Measurements from ENCODE around the gene SHC4.

SHC4 gene

GRCh38 chr15:48954538-48954937 lies 9.2 kb downstream of the SHC4 start:
- TF ChIP-seq POLR2A (IDR thresholded peaks at IDR 0.05; ENCODE audit: low read length) (no peak), GATA1 (IDR thresholded peaks at IDR 0.05; ENCODE audit: low read depth, low read length) (no peak)
- DNase-seq: no peak

- DNase-seq: no peak
- TF ChIP-seq POLR2A (IDR thresholded peaks at IDR 0.05; ENCODE audit: low read length) (no peak), GATA1 (IDR thresholded peaks at IDR 0.05; ENCODE audit: low read depth, low read length) (no peak)
These were observed 16.9 kb downstream of the SHC4 start for GRCh38 chr15:48946840-48947187.

DNA sequence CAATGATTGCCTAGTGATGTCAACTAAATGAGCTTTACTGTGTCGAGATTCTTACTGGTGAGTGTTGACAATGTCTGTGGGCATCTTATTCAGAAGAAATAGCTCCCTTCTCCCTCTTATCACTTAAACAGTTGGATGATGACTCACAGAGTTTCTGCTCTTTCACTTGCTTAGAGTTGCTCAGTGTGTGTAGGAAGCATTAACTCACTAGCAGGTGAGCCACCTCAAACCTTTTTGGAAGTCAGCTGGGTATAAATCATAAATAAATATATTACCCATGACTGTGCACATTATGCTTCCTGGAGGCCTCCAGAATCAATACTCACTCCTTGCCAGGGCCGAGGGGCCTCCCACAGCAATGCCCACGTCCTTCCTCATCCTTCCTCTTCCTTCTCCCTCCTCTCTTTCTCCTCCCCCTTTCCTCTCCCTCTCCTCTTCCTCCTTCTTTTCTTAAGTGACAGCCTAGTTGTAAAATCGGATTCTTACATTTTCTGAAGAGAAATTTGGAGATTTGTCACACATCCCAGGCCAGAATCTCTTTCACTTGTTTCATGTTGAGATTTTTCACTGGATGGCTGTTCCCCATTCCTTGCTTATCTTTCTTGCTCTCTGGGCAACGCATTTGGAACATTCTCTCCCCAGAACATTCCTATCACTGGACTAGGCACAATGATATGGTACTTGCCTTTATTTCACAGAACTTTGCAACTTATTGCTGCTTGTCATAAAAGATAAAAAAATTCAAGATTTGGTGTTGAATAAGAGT lies 17.5 kb downstream of the SHC4 start:
- TF ChIP-seq GATA1 (IDR thresholded peaks at IDR 0.05; ENCODE audit: low read depth, low read length) (no peak), POLR2A (IDR thresholded peaks at IDR 0.05; ENCODE audit: low read length) (no peak)
- DNase-seq: peak in 1 of 2 experiments; percentile 13

- TF ChIP-seq POLR2A (IDR thresholded peaks at IDR 0.05; ENCODE audit: low read length) (no peak), GATA1 (IDR thresholded peaks at IDR 0.05; ENCODE audit: low read depth, low read length) (no peak)
- no peak for DNase-seq
These were observed 18.3 kb downstream of the SHC4 start for GRCh38 chr15:48945386-48945785.

- TF ChIP-seq GATA1 (IDR thresholded peaks at IDR 0.05; ENCODE audit: low read depth, low read length) (no peak), POLR2A (IDR thresholded peaks at IDR 0.05; ENCODE audit: low read length) (no peak)
- no peak for DNase-seq
These were observed 21.8 kb downstream of the SHC4 start for GRCh38 chr15:48941904-48942303.

DNA sequence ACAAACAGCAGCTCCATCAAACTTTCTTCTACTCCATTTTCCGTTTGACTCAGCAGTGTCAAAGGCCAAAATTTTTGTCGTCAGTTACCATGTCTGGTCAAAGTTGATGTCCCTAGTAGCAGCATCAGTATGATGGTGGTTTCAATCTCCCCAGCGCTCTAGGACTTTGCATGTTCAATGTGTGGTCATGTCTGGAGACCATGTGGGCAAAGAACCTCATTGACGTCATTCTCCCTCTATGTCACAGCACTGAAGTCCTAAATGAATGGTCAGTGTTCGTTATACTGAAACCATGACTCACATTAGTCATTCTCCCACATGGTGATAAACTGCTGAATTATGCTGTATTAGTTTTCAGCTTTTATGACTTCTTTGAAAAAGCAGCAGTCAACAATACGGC lies 23.2 kb downstream of the SHC4 start:
- no peak for TF ChIP-seq POLR2A (IDR thresholded peaks at IDR 0.05; ENCODE audit: low read length)
- peak in 1 of 2 experiments; percentile 5 for DNase-seq

GRCh38 chr15:48939648-48940047 lies 24.1 kb downstream of the SHC4 start:
- no peak for DNase-seq
- no peak for TF ChIP-seq GATA1 (IDR thresholded peaks at IDR 0.05; ENCODE audit: low read depth, low read length)
- no peak for TF ChIP-seq POLR2A (IDR thresholded peaks at IDR 0.05; ENCODE audit: low read length)

- DNase-seq: no peak
- no peak for TF ChIP-seq POLR2A (IDR thresholded peaks at IDR 0.05; ENCODE audit: low read length)
These were observed 25.8 kb downstream of the SHC4 start for GRCh38 chr15:48937886-48938285.

- TF ChIP-seq POLR2A (IDR thresholded peaks at IDR 0.05; ENCODE audit: low read length) (no peak), GATA1 (IDR thresholded peaks at IDR 0.05; ENCODE audit: low read depth, low read length) (no peak)
- DNase-seq: no peak
These were observed 27.1 kb downstream of the SHC4 start for GRCh38 chr15:48936666-48937065.

DNA sequence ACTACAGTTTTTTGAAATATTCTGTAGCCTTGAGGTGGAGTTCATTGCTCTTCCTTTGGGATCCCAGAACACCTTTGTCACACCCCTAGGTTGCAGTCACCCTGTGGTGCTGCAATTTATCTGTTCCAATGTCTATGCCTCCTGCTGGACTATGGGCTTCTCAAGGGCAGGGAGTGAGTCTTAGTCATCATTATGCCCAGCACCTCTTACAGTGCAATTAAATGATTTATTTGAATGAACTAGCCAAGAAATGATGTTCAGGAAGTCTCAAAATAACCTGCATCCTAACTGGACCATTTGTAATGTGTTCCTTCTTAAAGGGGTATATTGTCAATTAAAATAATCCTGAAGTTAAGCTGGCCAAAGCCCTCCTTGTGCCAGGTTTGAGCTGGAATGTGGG lies 28.5 kb downstream of the SHC4 start:
- DNase-seq: no peak
- no peak for TF ChIP-seq GATA1 (IDR thresholded peaks at IDR 0.05; ENCODE audit: low read depth, low read length)
- TF ChIP-seq POLR2A (IDR thresholded peaks at IDR 0.05; ENCODE audit: low read length): no peak

DNA sequence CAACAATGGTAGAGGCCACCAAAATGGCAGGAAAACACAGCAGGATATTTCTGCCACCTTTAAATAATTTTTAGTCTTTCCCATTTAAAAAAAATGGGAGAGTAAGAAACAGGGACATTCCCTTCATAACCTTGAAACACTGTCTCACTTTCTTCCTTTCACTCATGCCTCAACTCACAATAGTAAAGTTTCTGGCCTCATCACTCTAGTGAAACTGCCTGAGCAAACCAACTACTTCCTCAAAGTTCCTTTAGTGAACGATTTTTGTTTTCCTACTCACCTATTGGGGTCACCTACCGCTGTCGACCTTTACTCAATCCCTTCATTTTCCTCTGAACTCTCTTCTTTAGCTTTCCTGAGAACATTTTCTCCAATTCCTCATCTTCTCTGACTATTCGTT lies 33.0 kb downstream of the SHC4 start:
- no peak for TF ChIP-seq GATA1 (IDR thresholded peaks at IDR 0.05; ENCODE audit: low read depth, low read length)
- TF ChIP-seq POLR2A (IDR thresholded peaks at IDR 0.05; ENCODE audit: low read length): no peak
- no peak for DNase-seq

- TF ChIP-seq GATA1 (IDR thresholded peaks at IDR 0.05; ENCODE audit: low read depth, low read length) (no peak), POLR2A (IDR thresholded peaks at IDR 0.05; ENCODE audit: low read length) (no peak)
- DNase-seq: no peak
These were observed 34.1 kb downstream of the SHC4 start for GRCh38 chr15:48929661-48930060.

- TF ChIP-seq POLR2A (IDR thresholded peaks at IDR 0.05; ENCODE audit: low read length): no peak
- DNase-seq: no peak
These were observed 34.7 kb downstream of the SHC4 start for GRCh38 chr15:48928877-48929538.

DNA sequence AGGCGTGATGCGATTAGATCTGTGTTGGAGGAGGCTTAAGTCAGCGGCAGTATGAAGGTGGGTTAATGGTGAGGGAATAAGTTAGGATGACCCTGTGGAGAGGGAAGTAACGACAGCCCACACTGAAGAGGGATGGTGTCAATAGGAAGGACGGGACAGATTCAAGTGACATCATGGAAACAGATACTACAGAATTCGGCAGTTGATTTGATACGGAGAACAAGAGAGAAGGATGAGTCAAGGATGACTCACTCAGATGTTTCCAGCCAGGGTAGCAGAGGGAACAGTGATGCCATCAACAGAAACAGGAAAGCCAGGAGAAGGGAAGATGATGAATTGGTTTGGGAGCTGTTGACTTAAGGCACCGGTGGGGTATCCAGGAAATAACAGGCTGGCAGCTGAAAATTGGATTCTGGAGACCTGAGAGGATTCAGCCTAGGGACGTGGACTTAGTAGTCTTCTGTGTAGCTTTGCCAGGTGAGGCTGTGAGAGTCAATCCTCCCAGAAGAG lies 38.0 kb downstream of the SHC4 start:
- peak in 1 of 2 experiments; percentile 36 for DNase-seq
- TF ChIP-seq POLR2A (IDR thresholded peaks at IDR 0.05; ENCODE audit: low read length) (no peak), GATA1 (IDR thresholded peaks at IDR 0.05; ENCODE audit: low read depth, low read length) (no peak)

Data from erythroblast (primary cell).